GM13977 (cell line): ENCODE results near the gene EXD3.

Source experiments
- DNase-seq: peaks from one replicate; pipeline ENCODE4 v3.0.0; 2012; ENCODE audit warnings: low spot score
- in situ Hi-C: fragments of 300-500 bp; cut with MboI; formaldehyde crosslinking; loops from one replicate; pipeline ENCODE4 v1.12.0; 2022; ENCODE audit warnings: low sequenced_read_pairs, low pct_unique_long_range_greater_than_20kb, mixed read lengths, inconsistent platforms; ENCODE audit not compliant: unreplicated experiment
- TF ChIP-seq, protein P1 (sequence below): IDR thresholded peaks from 2 replicates; pipeline ENCODE4 v1.5.1; 2012; ENCODE audit warnings: mild to moderate bottlenecking, control low read depth; ENCODE audit not compliant: insufficient read depth; ENCODE audit errors: extremely low read depth, missing control alignments

EXD3 gene

DNA sequence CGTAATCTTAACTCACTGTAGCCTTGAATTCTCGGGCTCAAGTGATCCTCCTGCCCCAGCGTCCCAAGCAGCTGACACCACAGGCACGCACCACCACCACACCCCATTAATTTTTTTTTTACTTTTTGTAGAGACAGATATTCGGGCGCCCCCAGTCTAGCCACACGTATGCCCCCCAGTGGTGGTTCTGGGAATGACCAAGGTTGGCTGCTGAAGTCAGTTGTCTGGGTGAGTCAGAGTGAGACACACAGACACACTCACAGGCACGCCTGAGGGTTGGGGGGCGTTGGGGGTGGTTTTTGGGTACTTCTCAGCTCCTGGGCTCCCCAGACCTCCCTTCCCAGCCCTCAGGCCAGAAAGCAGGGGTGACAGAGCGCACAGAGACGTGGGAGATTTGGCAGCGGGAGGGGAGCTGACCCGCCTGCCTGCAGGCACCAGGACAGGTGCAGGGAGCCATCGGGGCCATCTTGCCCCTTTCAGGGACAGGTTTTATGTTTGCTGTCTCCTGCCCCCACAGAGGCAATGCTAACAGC is 22.4 kb upstream of the EXD3 start:
- in situ Hi-C loops = no loop called here
- DNase-seq = peak; percentile 91
- TF ChIP-seq, protein P1, sequence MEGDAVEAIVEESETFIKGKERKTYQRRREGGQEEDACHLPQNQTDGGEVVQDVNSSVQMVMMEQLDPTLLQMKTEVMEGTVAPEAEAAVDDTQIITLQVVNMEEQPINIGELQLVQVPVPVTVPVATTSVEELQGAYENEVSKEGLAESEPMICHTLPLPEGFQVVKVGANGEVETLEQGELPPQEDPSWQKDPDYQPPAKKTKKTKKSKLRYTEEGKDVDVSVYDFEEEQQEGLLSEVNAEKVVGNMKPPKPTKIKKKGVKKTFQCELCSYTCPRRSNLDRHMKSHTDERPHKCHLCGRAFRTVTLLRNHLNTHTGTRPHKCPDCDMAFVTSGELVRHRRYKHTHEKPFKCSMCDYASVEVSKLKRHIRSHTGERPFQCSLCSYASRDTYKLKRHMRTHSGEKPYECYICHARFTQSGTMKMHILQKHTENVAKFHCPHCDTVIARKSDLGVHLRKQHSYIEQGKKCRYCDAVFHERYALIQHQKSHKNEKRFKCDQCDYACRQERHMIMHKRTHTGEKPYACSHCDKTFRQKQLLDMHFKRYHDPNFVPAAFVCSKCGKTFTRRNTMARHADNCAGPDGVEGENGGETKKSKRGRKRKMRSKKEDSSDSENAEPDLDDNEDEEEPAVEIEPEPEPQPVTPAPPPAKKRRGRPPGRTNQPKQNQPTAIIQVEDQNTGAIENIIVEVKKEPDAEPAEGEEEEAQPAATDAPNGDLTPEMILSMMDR = peak; percentile 85

DNA sequence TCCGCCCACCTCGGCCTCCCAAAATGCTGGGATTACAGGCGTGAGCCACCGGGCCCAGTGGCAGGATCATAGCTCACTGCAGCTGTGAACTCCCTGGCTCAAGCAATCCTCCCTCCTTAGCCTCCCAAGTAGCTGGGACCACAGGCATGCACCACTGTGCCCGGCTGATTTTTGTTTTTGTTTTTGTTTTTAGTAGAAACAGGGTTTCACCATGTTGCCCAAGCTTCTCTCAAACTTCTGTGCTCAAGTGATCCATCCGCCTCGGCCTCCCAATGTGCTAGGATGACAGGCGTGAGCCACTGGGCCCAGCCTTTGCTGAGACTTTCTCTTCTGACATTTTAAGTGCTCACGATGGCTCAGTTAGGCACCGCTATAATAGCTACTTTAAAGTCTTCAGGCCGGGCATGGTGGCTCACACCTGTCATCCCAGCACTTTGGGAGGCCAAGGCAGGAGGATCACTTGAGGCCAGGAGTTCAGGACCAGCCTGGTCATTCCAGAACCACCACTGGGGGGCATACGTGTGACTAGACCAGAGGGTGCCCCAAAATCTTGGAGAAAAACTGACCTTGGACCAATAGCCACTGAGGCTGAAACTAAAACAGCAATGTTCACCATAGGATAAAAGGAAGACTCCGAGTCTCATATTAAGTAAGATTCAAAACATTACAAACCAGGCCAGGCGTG is 21.3 kb upstream of the EXD3 start:
- TF ChIP-seq, protein P1 = no peak
- DNase-seq = no peak
- in situ Hi-C loops = no loop called here

DNA sequence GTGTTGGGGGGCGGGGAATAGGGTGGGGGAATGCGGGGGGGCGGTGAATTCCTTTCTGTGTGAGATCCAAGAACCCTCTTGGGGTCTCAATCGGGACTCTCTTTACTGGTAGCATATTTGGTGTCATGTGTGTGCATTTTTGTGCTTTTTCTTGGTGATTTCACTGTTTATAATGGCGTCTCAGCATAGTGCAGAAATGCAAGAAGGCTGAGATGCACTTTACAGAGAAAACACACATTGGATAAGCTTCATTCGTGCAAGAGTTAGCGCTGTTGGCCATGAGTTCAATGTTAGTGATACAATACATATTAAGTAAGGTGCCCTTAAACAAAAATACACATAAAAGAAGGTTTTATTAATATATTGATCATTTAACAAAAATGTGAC is 19.0 kb upstream of the EXD3 start:
- DNase-seq = no peak
- in situ Hi-C loops = no loop called here
- TF ChIP-seq, protein P1 = no peak

DNA sequence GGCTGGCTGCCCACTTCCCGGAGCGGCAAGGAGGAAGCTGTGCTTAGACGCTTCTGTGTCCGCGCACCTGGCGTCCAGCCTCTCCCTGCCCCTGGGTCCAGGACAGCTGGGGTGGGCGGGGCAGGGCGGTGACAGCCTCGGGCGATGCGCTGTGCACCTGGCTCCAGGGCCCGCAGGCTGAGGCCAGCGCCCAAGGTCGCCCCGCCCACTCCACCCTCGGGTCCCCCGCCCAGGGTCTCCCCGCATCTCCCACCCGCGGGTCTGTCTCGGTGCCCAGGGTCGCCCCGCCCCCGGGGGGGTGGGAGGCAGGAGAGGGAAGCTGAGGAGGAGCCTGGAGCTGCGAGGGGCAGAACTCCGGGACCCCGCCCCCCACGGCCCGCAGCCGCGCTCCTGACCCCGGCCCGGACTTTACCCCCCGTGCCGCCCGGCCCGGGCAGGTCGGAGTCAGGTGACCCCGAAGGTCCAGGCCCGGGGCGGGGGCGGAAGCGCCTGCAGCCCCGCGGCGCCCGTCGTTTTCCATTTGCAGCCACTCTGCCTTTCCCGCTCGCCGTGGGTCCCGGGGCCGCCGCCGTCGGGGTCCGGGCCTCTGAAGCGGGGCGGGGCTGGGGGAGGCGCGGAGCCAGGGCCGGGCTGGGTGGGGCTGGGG is 18.4 kb upstream of the EXD3 start, which contains the start of gene ENTPD8:
ENTPD8 (minus strand) TSS at position 69 of the 646 bp plus-strand sequence. CDS start 3,072 bp downstream, outside the sequence.
- TF ChIP-seq, protein P1 = no peak
- DNase-seq = no peak
- in situ Hi-C loops = no loop called here

DNA sequence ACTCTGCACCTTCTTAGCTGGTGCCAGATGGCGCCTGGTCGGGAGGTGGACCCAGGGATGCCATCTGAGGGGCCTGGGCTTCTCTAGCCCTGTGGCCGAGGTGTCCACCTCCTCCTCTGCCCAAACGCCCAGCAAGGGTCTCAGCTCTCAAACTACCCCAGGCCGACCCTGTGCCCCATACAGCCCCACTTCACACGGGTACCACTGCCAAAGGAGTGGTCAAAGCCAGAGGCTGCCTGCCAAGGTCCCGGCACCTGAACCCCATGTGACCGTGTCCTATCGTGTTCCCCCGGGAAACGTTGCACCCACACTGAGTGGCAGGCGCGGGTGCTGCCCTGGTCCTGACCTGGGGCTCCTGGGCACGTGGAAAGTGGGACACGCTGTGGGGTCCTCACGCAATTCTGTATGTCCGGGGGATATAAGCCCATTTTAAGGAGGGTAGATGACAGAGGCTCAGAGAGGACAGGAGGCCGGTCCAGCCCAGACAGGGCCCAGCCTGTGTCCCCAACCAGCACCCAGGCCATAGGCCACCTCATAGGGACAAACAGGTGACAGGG is 16.3 kb upstream of the EXD3 start:
- no peak for DNase-seq
- TF ChIP-seq, protein P1 = no peak
- in situ Hi-C loops = no loop called here

DNA sequence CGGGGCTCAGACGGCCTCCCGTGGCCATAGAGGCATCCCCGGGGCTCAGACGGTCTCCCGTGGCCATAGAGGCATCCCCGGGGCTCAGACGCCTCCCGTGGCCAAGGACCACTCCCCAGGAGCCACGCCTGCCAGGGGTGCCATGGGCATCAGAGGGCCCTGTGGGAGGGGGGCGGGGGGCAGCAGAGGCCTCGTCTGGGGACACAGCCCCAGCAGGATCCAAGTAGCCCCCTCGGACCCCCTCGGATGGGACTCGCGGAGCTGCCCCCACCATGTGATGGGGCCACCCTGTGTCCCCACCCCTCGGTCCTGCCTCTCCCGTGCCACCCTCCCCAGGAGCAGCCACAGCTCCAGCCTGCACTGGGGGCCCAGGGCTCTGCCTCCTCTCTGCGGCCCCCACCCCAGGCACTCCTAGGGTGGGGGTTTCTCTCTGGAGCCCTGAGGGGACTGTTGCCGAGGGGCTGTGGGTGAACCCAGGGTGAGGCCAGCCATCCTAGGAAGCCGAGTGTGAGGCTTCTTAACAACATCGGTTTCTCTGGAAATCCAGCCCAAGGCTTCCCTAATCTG is 15.7 kb upstream of the EXD3 start:
- in situ Hi-C loops = no loop called here

More for the DNA sequence above, 15.7 kb upstream of the EXD3 start:
- DNase-seq = no peak
- TF ChIP-seq, protein P1 = no peak
